Measurements from ENCODE around the gene HEMK1. TPM values are rescaled to one million over a fixed set of nuclear protein-coding genes. Genes with fewer than 3 reads are reported as not detected.

HEMK1 gene
- total RNA-seq, 3 donors from 2014 or later (not counting 1 experiment from before 2014, with no cell fraction given), result 20.5 to 29.3 (median 28.2) TPM

- DNase-seq, result no peak
- no peak for ATAC-seq
- Mint-ChIP-seq H3K27ac (no peak overlapping the region), H3K4me3 (no peak overlapping the region), H3K9me3 (no peaks in the 10 kb centered on the region), H3K36me3 (no peaks in the 10 kb centered on the region), H3K27me3 (ENCODE audit: low read depth in 2 of 2) (no peaks in the 10 kb centered on the region), H3K4me1 (peaks cover 10 to 34% of the 10 kb centered on the region in 2 donors)
- no peaks in the 10 kb centered on the region for H3K36me3 ChIP-seq (ENCODE audit: control insufficient read depth, insufficient read depth, low read length)
- H3K4me1 ChIP-seq (ENCODE audit: control insufficient read depth, insufficient read depth, low read length), result peaks cover 21% of the 10 kb centered on the region
- no peak overlapping the region for H3K27ac ChIP-seq (ENCODE audit: low read length)
- H3K4me3 ChIP-seq (ENCODE audit: low read length), result no peak overlapping the region
- no peak for TF ChIP-seq CTCF (IDR thresholded peaks at IDR 0.05)
- no peaks in the 10 kb centered on the region for H3K9me3 ChIP-seq (ENCODE audit: control insufficient read depth, insufficient read depth, low read length)
- WGBS (ENCODE audit: insufficient coverage), result 86% methylated on average over 3 of the region's 3 CpGs
- intact Hi-C loops (cut with micrococcal nuclease), result no loop called here
- H3K27me3 ChIP-seq (ENCODE audit: control insufficient read depth, insufficient read depth, low read length), result no peaks in the 10 kb centered on the region
Observed at GRCh38 chr3:50549226-50549625, 20.1 kb upstream of the HEMK1 start.

- no peaks in the 10 kb centered on the region for H3K9me3 Mint-ChIP-seq
- DNase-seq (peak; percentile 75 to 79), ATAC-seq (peak; percentile 60 to 80 (median 79))
- H3K36me3 ChIP-seq (ENCODE audit: control insufficient read depth, insufficient read depth, low read length), result no peaks in the 10 kb centered on the region
- peaks cover 23% of the 10 kb centered on the region for H3K4me1 ChIP-seq (ENCODE audit: control insufficient read depth, insufficient read depth, low read length)
- H3K4me3 ChIP-seq (ENCODE audit: low read length), result no peak overlapping the region
- no peaks in the 10 kb centered on the region for H3K27me3 Mint-ChIP-seq (ENCODE audit: low read depth in 2 of 2)
- peak overlapping the region in 1 of 2 donors; percentile 58 for H3K27ac Mint-ChIP-seq
- 64% methylated on average over 11 of the region's 13 CpGs for WGBS (ENCODE audit: insufficient coverage)
- peak; percentile 89 for TF ChIP-seq CTCF (IDR thresholded peaks at IDR 0.05)
- intact Hi-C loops (cut with micrococcal nuclease), result loop anchor here (1.0 to 2.0 kb wide), 3 partner anchors 31 to 203 kb away; no protein-coding TSS in a partner anchor
- no peaks in the 10 kb centered on the region for H3K9me3 ChIP-seq (ENCODE audit: control insufficient read depth, insufficient read depth, low read length)
- no peaks in the 10 kb centered on the region for H3K27me3 ChIP-seq (ENCODE audit: control insufficient read depth, insufficient read depth, low read length)
- no peaks in the 10 kb centered on the region for H3K36me3 Mint-ChIP-seq
- no peak overlapping the region for H3K4me3 Mint-ChIP-seq
- H3K4me1 Mint-ChIP-seq, result peaks cover 9 to 33% of the 10 kb centered on the region in 2 donors
- no peak overlapping the region for H3K27ac ChIP-seq (ENCODE audit: low read length)
Observed at GRCh38 chr3:50550079-50550736, 19.1 kb upstream of the HEMK1 start.

- peaks cover 6 to 25% of the 10 kb centered on the region in 2 donors for H3K4me1 Mint-ChIP-seq
Observed at GRCh38 chr3:50551054-50551659, 18.2 kb upstream of the HEMK1 start.

More at GRCh38 chr3:50551054-50551659, 18.2 kb upstream of the HEMK1 start:
- peaks cover 13% of the 10 kb centered on the region for H3K4me1 ChIP-seq (ENCODE audit: control insufficient read depth, insufficient read depth, low read length)
- H3K4me3 Mint-ChIP-seq, result no peak overlapping the region
- intact Hi-C loops (cut with micrococcal nuclease), result loop anchor here (2.0 kb wide), 1 partner anchor 32 kb away; no protein-coding TSS in a partner anchor
- WGBS (ENCODE audit: insufficient coverage), result 63% methylated on average over 9 of the region's 9 CpGs
- no peak for TF ChIP-seq CTCF (IDR thresholded peaks at IDR 0.05)
- H3K27ac ChIP-seq (ENCODE audit: low read length), result no peak overlapping the region
- DNase-seq (no peak), ATAC-seq (no peak)
- H3K27me3 Mint-ChIP-seq (ENCODE audit: low read depth in 2 of 2), result no peaks in the 10 kb centered on the region
- H3K9me3 Mint-ChIP-seq, result no peaks in the 10 kb centered on the region
- H3K4me3 ChIP-seq (ENCODE audit: low read length), result no peak overlapping the region
- no peaks in the 10 kb centered on the region for H3K9me3 ChIP-seq (ENCODE audit: control insufficient read depth, insufficient read depth, low read length)
- H3K36me3 Mint-ChIP-seq, result no peaks in the 10 kb centered on the region
- no peaks in the 10 kb centered on the region for H3K36me3 ChIP-seq (ENCODE audit: control insufficient read depth, insufficient read depth, low read length)
- H3K27ac Mint-ChIP-seq, result no peak overlapping the region
- no peaks in the 10 kb centered on the region for H3K27me3 ChIP-seq (ENCODE audit: control insufficient read depth, insufficient read depth, low read length)

All from natural killer cell (primary cell).